ENCODE measurements around the gene CLCN4. TPM values are rescaled to one million over a fixed set of nuclear protein-coding genes. Genes with fewer than 3 reads are reported as not detected.

The CLCN4 gene
- polyA plus RNA-seq, 1 of the 3 experiments (the other 2 are of a cell fraction): 1.1 TPM

DNA sequence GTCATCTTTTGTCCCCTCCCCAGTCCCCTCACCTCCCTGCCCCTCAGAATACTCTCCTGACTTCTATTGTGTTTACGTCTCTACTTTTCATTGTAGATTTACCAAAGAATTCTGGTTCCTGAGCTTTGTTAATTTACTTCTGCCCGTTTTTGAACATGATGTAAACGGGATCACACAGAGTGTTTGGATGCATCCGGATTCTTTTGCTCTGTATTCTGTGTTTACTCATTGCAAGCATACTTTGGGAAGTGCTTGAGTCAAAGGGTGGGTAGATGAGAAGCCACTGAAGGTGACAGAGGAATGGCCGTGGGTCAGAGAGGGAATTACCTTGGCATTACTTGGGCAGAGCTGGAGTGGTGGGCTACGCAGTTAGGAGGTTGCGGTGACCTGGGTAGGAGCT is 18.0 kb downstream of the CLCN4 start:
- Histone ChIP-seq H3K36me3 (replicated peaks in 1 of 2; ENCODE audit: control insufficient read depth in 1 of 2, insufficient read depth in 2 of 2, low read length in 1 of 2) (no peaks in the 10 kb centered on the region), H3K27ac (ENCODE audit: low read depth in 2 of 2, low read length in 1 of 2) (no peak overlapping the region), H3K9me3 (no peaks in the 10 kb centered on the region), H3K4me1 (ENCODE audit: control insufficient read depth in 1 of 2, insufficient read depth in 2 of 2, low read depth in 1 of 2, low read length in 1 of 2) (peaks cover 0 to 8% of the 10 kb centered on the region in 2 experiments; a peak in 2 of 4 replicates), H3K9me2 (no peaks in the 10 kb centered on the region), H3K9ac (no peak overlapping the region), H3K4me3 (ENCODE audit: low read depth in 2 of 2, low read length in 1 of 2) (no peak overlapping the region), H3K27me3 (ENCODE audit: insufficient read depth) (peaks cover 23% of the 10 kb centered on the region; the same call in 1 of the 2 replicates), H3K4me2 (no peak overlapping the region), H3K79me2 (ENCODE audit: insufficient read depth) (no peaks in the 10 kb centered on the region), H4K20me1 (ENCODE audit: insufficient read depth) (no peaks in the 10 kb centered on the region), H3F3A (replicated peaks; ENCODE audit: insufficient read depth) (no peaks in the 10 kb centered on the region), H2AFZ (ENCODE audit: low read depth) (no peak overlapping the region)
- ChIA-PET CTCF (interaction anchor here (8.3 kb wide), 1 partner anchor 14 kb away, joined by 70 read pairs; no protein-coding TSS in a partner anchor), POLR2A (no interaction called here)
- WGBS (ENCODE audit: low lambda C conversion rate): 35% methylated on average over 6 of the region's 7 CpGs
- no peak for TF ChIP-seq EZH2phosphoT487 (IDR thresholded peaks at IDR 0.05; ENCODE audit: borderline replicate concordance, low read depth)
- no peak for TF ChIP-seq GATA2 (CRISPR knock-in tag; IDR thresholded peaks at IDR 0.05)
- no peak for TF ChIP-seq RXRA (IDR thresholded peaks at IDR 0.05; ENCODE audit: borderline replicate concordance, low read depth)
- no peak for DNase-seq

DNA sequence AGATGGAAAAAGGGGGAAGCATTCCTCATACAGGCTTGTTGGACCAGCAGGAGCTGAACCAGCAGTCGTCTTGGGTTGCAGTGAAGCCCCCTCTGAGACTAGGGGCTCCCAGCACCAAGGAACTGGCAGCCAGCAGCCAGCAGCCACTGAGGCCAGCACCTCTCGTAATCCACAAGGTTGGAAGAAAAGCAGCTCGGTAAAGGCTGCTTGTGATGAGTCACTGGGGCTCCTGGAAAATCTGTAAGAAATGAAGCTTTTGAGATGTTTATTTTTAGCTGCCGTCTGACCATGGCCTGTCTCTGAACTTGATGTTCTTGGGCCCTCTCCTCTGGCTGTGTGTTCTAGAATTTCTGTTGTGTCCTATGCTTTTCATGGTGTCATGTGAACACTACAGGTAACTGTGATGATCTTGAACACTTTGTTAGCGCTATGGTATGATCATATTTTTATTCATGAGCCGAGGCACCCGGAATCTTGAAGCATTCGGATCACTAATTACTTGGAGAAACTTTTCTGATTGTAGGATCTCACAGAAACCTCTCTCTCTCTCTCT is 18.6 kb downstream of the CLCN4 start:
- Histone ChIP-seq H3K4me1 (ENCODE audit: control insufficient read depth in 1 of 2, insufficient read depth in 2 of 2, low read depth in 1 of 2, low read length in 1 of 2) (peaks cover 0 to 8% of the 10 kb centered on the region in 2 experiments; a peak in 2 of 4 replicates), H3K36me3 (replicated peaks in 1 of 2; ENCODE audit: control insufficient read depth in 1 of 2, insufficient read depth in 2 of 2, low read length in 1 of 2) (no peaks in the 10 kb centered on the region), H3K9ac (no peak overlapping the region), H3K9me3 (no peaks in the 10 kb centered on the region), H3K9me2 (no peaks in the 10 kb centered on the region), H2AFZ (ENCODE audit: low read depth) (no peak overlapping the region), H3K27ac (ENCODE audit: low read depth in 2 of 2, low read length in 1 of 2) (no peak overlapping the region), H3K4me3 (ENCODE audit: low read depth in 2 of 2, low read length in 1 of 2) (no peak overlapping the region), H4K20me1 (ENCODE audit: insufficient read depth) (no peaks in the 10 kb centered on the region), H3F3A (replicated peaks; ENCODE audit: insufficient read depth) (no peaks in the 10 kb centered on the region), H3K4me2 (no peak overlapping the region), H3K27me3 (ENCODE audit: insufficient read depth) (peaks cover 27% of the 10 kb centered on the region; the same call in 1 of the 2 replicates), H3K79me2 (ENCODE audit: insufficient read depth) (no peaks in the 10 kb centered on the region)
- WGBS (ENCODE audit: low lambda C conversion rate): 41% methylated on average over 7 of the region's 8 CpGs
- DNase-seq: no peak
- TF ChIP-seq EZH2phosphoT487 (IDR thresholded peaks at IDR 0.05; ENCODE audit: borderline replicate concordance, low read depth): no peak
- 0 out of 2 replicates have a peak, but pooled peaks have one; percentile 21 for TF ChIP-seq MEF2A (IDR thresholded peaks at IDR 0.05; ENCODE audit: borderline replicate concordance, low read depth)
- TF ChIP-seq RXRA (IDR thresholded peaks at IDR 0.05; ENCODE audit: borderline replicate concordance, low read depth): no peak
- no peak for TF ChIP-seq GATA2 (CRISPR knock-in tag; IDR thresholded peaks at IDR 0.05)
- TF ChIP-seq, protein P1, sequence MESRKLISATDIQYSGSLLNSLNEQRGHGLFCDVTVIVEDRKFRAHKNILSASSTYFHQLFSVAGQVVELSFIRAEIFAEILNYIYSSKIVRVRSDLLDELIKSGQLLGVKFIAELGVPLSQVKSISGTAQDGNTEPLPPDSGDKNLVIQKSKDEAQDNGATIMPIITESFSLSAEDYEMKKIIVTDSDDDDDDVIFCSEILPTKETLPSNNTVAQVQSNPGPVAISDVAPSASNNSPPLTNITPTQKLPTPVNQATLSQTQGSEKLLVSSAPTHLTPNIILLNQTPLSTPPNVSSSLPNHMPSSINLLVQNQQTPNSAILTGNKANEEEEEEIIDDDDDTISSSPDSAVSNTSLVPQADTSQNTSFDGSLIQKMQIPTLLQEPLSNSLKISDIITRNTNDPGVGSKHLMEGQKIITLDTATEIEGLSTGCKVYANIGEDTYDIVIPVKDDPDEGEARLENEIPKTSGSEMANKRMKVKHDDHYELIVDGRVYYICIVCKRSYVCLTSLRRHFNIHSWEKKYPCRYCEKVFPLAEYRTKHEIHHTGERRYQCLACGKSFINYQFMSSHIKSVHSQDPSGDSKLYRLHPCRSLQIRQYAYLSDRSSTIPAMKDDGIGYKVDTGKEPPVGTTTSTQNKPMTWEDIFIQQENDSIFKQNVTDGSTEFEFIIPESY (IDR thresholded peaks at IDR 0.05; ENCODE audit: borderline replicate concordance, low read depth): no peak
- 0 out of 2 replicates have a peak, but pooled peaks have one; percentile 20 for TF ChIP-seq FOSL2 (IDR thresholded peaks at IDR 0.05; ENCODE audit: borderline replicate concordance, low read depth)
- TF ChIP-seq RCOR1 (IDR thresholded peaks at IDR 0.05; ENCODE audit: low read length): no peak
- no peak for TF ChIP-seq RAD21 (IDR thresholded peaks at IDR 0.05; ENCODE audit: low read length)
- TF ChIP-seq, protein P2, sequence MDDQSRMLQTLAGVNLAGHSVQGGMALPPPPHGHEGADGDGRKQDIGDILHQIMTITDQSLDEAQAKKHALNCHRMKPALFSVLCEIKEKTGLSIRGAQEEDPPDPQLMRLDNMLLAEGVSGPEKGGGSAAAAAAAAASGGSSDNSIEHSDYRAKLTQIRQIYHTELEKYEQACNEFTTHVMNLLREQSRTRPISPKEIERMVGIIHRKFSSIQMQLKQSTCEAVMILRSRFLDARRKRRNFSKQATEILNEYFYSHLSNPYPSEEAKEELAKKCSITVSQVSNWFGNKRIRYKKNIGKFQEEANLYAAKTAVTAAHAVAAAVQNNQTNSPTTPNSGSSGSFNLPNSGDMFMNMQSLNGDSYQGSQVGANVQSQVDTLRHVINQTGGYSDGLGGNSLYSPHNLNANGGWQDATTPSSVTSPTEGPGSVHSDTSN (IDR thresholded peaks at IDR 0.05): no peak
- TF ChIP-seq SIN3A (IDR thresholded peaks at IDR 0.05; ENCODE audit: borderline replicate concordance, low read depth, low read length): no peak
- no peak for TF ChIP-seq POLR2AphosphoS5 (IDR thresholded peaks at IDR 0.05; ENCODE audit: low read depth, low read length)
- TF ChIP-seq TAF1 (IDR thresholded peaks at IDR 0.05; ENCODE audit: borderline replicate concordance, low read depth, low read length): no peak
- no peak for TF ChIP-seq NRF1 (IDR thresholded peaks at IDR 0.05; ENCODE audit: low read depth, low read length)
- POLR2A ChIA-PET: no interaction called here
- CTCF ChIA-PET: interaction anchor here (0.8 to 8.3 kb wide), 2 partner anchors 14 to 56 kb away, joined by 3 to 70 read pairs; no protein-coding TSS in a partner anchor

Measured in SK-N-SH (cell line).